Gastroesophageal sphincter (tissue), 4 donors: ENCODE data around the gene SMIM10L2A. TPM values are rescaled to one million over a fixed set of nuclear protein-coding genes. Genes with fewer than 3 reads are reported as not detected.

Experiments used
- ATAC-seq: fragments of 150-250 bp; one replicate; pipeline ENCODE4 v1.9.1; 2016; ENCODE audit warnings: mild to moderate bottlenecking, moderate library complexity
- H3K27ac ChIP-seq, 4 donors: fragments of 200-600 bp; sonication (generic) in 3 of 4; 1 replicate in 3 of 4; 2 replicates in 1 of 4; pipeline ENCODE4 v1.5.1; 2016 to 2019
- H3K27me3 ChIP-seq: fragments of 200-600 bp; sonication (generic); one replicate; pipeline ENCODE4 v1.5.1; 2019
- H3K36me3 ChIP-seq, 2 donors: fragments of 200-600 bp; sonication (generic); one replicate each; pipeline ENCODE4 v1.5.1; 2019; ENCODE audit warnings: control low read depth in 1 of 2
- H3K4me1 ChIP-seq, 3 donors: fragments of 200-600 bp; sonication (generic); 1 replicate in 2 of 3; 2 replicates in 1 of 3; pipeline ENCODE4 v1.5.1; 2016 to 2019; ENCODE audit warnings: control low read depth in 2 of 3
- H3K4me3 ChIP-seq, 2 donors: fragments of 200-600 bp; sonication (generic); one replicate each; pipeline ENCODE4 v1.5.1; 2019; ENCODE audit warnings: mild to moderate bottlenecking in 1 of 2, moderate library complexity in 1 of 2
- H3K9me3 ChIP-seq, 3 donors: fragments of 200-600 bp; sonication (generic); one replicate each; pipeline ENCODE4 v1.5.1; 2017 to 2019; ENCODE audit warnings: control low read depth in 2 of 3
- CTCF ChIP-seq, 4 experiments: fragments of 200-600 bp in 2 of 4; fragments of 450-650 bp in 2 of 4; sonication (generic) in 1 of 4; IDR thresholded peaks; one replicate each; pipeline ENCODE4 v1.5.1; 2017 to 2019; ENCODE audit warnings: antibody characterized with exemption in 4 of 4, mild to moderate bottlenecking in 2 of 4, moderate library complexity in 2 of 4
- EP300 ChIP-seq: sonication (generic); formaldehyde crosslinking; IDR thresholded peaks from one replicate; pipeline ENCODE4 v1.6.1; 2017; ENCODE audit warnings: antibody characterized with exemption, mild to moderate bottlenecking
- POLR2A ChIP-seq, 2 donors: fragments of 450-650 bp; IDR thresholded peaks; one replicate each; pipeline ENCODE4 v1.6.1; 2017; ENCODE audit warnings: antibody characterized with exemption in 2 of 2, mild to moderate bottlenecking in 2 of 2, moderate library complexity in 1 of 2
- POLR2AphosphoS5 ChIP-seq: sonication (generic); formaldehyde crosslinking; IDR thresholded peaks from one replicate; pipeline ENCODE4 v1.6.1; 2017; ENCODE audit warnings: antibody characterized with exemption
- WGBS, 2 donors: methylation state at CpG; one replicate each; pipeline ENCODE4 v1.1.5; 2018; ENCODE audit warnings: low coverage in 1 of 2; 5-methylcytosine and 5-hydroxymethylcytosine counted together
- total RNA-seq, 4 donors: library from RNA; depleted of rRNA; stranded (reverse); fragments of >200 nt; gene quantifications; one replicate each; pipeline ENCODE4 v1.1.0, GENCODE V29; 2016

Gene SMIM10L2A
- total RNA-seq, 4 donors from 2014 or later, result 0.47 to 1.5 (median 1.1) TPM

- no peak overlapping the region for H3K4me3 ChIP-seq
- no peaks in the 10 kb centered on the region for H3K9me3 ChIP-seq
- TF ChIP-seq POLR2AphosphoS5 (no peak), EP300 (no peak), CTCF (IDR thresholded peaks at IDR 0.05) (no peak), POLR2A (IDR thresholded peaks at IDR 0.05) (no peak)
- WGBS, 2 donors, result 79 to 82% methylated on average over 6 of the region's 6 CpGs
- no peak for ATAC-seq
- no peaks in the 10 kb centered on the region for H3K27me3 ChIP-seq
- no peak overlapping the region for H3K27ac ChIP-seq
- no peaks in the 10 kb centered on the region for H3K4me1 ChIP-seq
- H3K36me3 ChIP-seq, result no peaks in the 10 kb centered on the region
Observed at GRCh38 chrX:135384161-135384836, 37.4 kb upstream of the SMIM10L2A start.

GRCh38 chrX:135388841-135389240 lies 32.9 kb upstream of the SMIM10L2A start:
- H3K27me3 ChIP-seq, result no peaks in the 10 kb centered on the region
- 50 to 67% methylated on average over 1 to 2 of the region's 2 CpGs for WGBS, 2 donors
- H3K27ac ChIP-seq, result no peak overlapping the region
- no peak overlapping the region for H3K4me3 ChIP-seq
- no peak for ATAC-seq
- no peak for TF ChIP-seq CTCF (IDR thresholded peaks at IDR 0.05)
- no peak for TF ChIP-seq POLR2A (IDR thresholded peaks at IDR 0.05)
- TF ChIP-seq POLR2AphosphoS5, result no peak
- TF ChIP-seq EP300, result no peak
- H3K9me3 ChIP-seq, result no peaks in the 10 kb centered on the region
- no peaks in the 10 kb centered on the region for H3K36me3 ChIP-seq
- no peaks in the 10 kb centered on the region for H3K4me1 ChIP-seq

GRCh38 chrX:135389243-135389642 lies 32.5 kb upstream of the SMIM10L2A start:
- Histone ChIP-seq H3K36me3 (no peaks in the 10 kb centered on the region), H3K27me3 (no peaks in the 10 kb centered on the region), H3K4me3 (no peak overlapping the region), H3K9me3 (no peaks in the 10 kb centered on the region), H3K27ac (no peak overlapping the region), H3K4me1 (no peaks in the 10 kb centered on the region)
- TF ChIP-seq POLR2AphosphoS5, result no peak
- TF ChIP-seq POLR2A (IDR thresholded peaks at IDR 0.05), result no peak
- TF ChIP-seq EP300, result no peak
- no peak for TF ChIP-seq CTCF (IDR thresholded peaks at IDR 0.05)
- ATAC-seq, result no peak
- WGBS, 2 donors, result 13 to 50% methylated on average over 1 of the region's 1 CpG

DNA sequence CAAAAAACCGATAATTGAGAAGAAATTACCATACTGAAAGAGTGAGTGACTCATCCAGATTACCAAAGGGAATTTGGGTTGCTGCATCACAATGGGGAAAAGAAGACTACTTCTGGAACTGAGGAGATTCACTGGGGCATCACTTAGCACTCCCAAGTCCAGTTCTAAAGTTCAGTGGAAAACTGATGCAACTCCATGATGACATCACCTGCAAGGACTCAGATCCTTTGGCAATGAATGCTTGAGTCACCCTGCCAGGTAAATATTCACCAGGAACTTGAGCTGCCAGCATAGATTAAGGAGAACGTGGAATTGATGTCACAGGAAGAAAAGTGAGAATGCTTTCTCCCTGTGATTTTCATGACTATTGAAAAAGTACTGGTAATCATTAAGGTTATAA lies 32.0 kb upstream of the SMIM10L2A start:
- Histone ChIP-seq H3K4me1 (no peaks in the 10 kb centered on the region), H3K4me3 (no peak overlapping the region), H3K36me3 (no peaks in the 10 kb centered on the region), H3K9me3 (no peaks in the 10 kb centered on the region), H3K27ac (no peak overlapping the region), H3K27me3 (no peaks in the 10 kb centered on the region)
- no peak for ATAC-seq
- WGBS, 2 donors, result 38 to 67% methylated on average over 1 of the region's 2 CpGs
- no peak for TF ChIP-seq POLR2A (IDR thresholded peaks at IDR 0.05)
- no peak for TF ChIP-seq CTCF (IDR thresholded peaks at IDR 0.05)
- TF ChIP-seq EP300, result no peak
- TF ChIP-seq POLR2AphosphoS5, result no peak

DNA sequence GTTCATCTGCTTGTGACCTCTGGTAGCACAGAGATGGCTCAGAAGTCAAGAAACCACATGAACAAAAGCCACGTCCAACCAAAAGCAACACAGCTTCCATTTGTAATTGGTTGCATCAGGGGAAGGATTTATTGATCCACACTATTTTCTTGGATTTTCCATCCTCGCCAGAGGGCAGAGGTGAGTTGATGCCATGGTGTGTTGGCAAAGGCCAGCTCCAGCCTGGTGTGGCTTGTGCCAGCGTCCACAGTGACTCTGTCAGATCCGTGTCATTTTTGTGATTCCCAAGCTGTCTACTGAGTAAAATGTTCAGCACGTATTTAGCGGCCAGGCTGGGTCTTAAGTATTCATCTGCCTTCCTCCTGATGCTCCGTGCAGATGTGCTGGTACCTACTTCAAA lies 30.0 kb upstream of the SMIM10L2A start:
- ATAC-seq, result no peak
- H3K36me3 ChIP-seq, result no peaks in the 10 kb centered on the region
- no peaks in the 10 kb centered on the region for H3K27me3 ChIP-seq
- H3K9me3 ChIP-seq, result no peaks in the 10 kb centered on the region
- H3K27ac ChIP-seq, result no peak overlapping the region
- no peaks in the 10 kb centered on the region for H3K4me1 ChIP-seq
- TF ChIP-seq POLR2A (IDR thresholded peaks at IDR 0.05) (no peak), CTCF (IDR thresholded peaks at IDR 0.05) (no peak), POLR2AphosphoS5 (no peak), EP300 (no peak)
- H3K4me3 ChIP-seq, result no peak overlapping the region
- no CpG with 5 or more reads among the region's 7 CpGs for WGBS, 2 donors
